Uterine smooth muscle cell (primary cell): ENCODE data around the gene ATP2B2. TPM values are rescaled to one million over a fixed set of nuclear protein-coding genes. Genes with fewer than 3 reads are reported as not detected.

Experiments
- total RNA-seq: library from RNA; depleted of rRNA; stranded (reverse); fragments of >200 nt; gene quantifications from 2 replicates; pipeline ENCODE4 v1.2.3, GENCODE V29; 2014

Gene ATP2B2
- not detected in 2 replicates for total RNA-seq

DNA sequence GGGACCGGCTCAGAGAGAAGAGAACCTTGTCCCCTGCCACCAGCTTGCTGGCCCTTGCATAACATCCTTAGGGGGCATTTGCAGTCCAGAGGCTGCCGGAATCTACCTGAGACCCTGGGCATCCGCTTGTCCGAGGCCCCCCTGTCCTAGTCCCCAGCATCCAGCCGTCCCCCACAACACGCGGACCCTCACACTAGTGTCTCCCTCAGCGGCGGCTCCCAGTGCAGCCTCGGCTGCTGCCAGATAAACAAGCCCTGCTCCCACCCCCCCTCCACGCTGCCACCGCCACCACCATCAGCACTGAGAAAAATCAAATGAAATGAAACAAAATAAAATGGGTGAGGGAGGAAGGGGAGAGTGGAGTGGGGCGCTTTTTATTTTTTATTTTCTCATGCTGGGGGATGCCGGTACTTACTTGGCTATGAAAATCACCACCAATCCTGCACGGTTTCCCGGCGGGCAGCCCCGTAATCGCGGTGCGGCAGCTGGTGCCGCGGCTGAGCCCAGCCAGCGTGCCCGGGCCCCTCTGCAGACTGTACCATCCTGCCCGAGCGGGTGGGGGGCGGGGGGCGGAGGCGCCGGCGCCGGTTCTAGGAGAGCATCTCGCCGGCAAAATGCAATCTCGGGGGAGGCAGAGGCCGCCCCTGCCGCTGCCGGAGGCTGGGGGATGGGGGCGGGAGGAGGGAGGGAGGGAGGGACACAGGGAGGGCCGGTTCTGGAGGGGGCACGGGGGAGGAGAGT is at the start of gene ATP2B2:
Gene ATP2B2 (minus strand): TSS at position 537 of the 741 bp plus-strand sequence. CDS start 56,043 bp downstream, outside the sequence.

DNA sequence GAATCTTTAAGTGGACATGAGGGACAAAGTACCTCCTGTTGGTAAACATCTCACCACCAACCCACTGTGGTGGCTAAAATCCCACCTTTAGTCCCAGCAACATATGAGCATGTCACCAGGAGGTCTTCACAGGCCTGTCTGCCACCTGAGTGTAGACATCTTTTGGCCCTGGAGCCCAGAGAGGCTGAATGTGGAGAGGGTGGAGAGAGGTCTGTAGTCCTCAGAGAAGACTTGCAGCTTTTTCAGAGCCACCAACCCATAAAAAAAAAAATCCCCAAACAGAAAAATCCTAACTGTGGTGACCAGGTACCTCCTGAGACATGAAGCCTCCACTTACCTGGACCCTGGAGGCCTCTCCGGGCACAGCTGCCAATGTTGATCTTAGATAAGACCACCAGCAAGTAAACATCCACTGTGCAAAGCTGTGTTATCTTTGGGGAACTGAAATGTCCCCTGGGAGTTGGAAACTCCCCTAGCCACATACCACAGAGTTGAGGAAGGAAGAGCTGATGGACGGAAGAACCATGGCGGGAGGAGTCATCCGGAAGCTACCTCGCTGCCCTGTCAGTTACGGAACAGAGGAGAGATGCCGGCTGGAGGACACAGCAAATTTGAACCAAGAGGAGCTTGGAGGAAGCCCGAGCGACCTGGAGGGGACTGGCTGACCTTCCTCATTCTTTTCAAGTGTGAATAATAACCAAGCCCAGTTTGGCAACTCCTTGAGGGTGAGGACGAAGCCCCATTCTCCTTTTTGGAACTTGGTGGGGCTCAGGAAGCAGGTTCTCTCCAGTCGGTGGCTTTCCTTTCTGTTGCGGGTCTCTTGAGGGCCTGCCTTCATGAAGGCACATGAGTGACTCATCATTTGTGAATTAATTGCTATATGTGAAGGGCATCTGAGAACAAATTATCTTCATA is 212.6 kb downstream of the ATP2B2 start, which contains the start of gene GHRL:
Gene GHRL (minus strand): TSS at position 443 of the 915 bp plus-strand sequence. CDS start 2,767 bp downstream, outside the sequence.

Other genes starting within 250 kb of the ATP2B2 start
- 0.25 TPM in 1 of 2 replicates, not detected in the other for gene GHRL, start 212.6 kb downstream of the ATP2B2 start, total RNA-seq
- 307 and 372 TPM in 2 replicates for gene SEC13, start 184.5 kb downstream of the ATP2B2 start, total RNA-seq